Endothelial cell (in vitro differentiated cells): Measurements from ENCODE around the gene LRRC40. TPM values are rescaled to one million over a fixed set of nuclear protein-coding genes. Genes with fewer than 3 reads are reported as not detected.

ENCODE experiments used
- DNase-seq: peaks from one replicate; pipeline ENCODE4 v3.0.0; 2021; ENCODE audit warnings: low spot score
- H3K27ac Mint-ChIP-seq: one replicate; pipeline ENCODE4 v1.8.0; 2021; ENCODE audit warnings: mixed read lengths, inconsistent platforms; ENCODE audit not compliant: unreplicated experiment
- H3K27me3 Mint-ChIP-seq: one replicate; pipeline ENCODE4 v1.8.0; 2021; ENCODE audit warnings: mild to moderate bottlenecking, moderate library complexity, mixed read lengths, inconsistent platforms; ENCODE audit not compliant: unreplicated experiment
- H3K36me3 Mint-ChIP-seq: one replicate; pipeline ENCODE4 v1.8.0; 2021; ENCODE audit warnings: mild to moderate bottlenecking, low read depth, mixed read lengths, inconsistent platforms; ENCODE audit not compliant: unreplicated experiment
- H3K4me1 Mint-ChIP-seq: one replicate; pipeline ENCODE4 v1.8.0; 2021; ENCODE audit warnings: mild to moderate bottlenecking, mixed read lengths, inconsistent platforms; ENCODE audit not compliant: unreplicated experiment
- H3K4me3 Mint-ChIP-seq: one replicate; pipeline ENCODE4 v1.8.0; 2021; ENCODE audit warnings: mild to moderate bottlenecking, mixed read lengths, inconsistent platforms; ENCODE audit not compliant: unreplicated experiment
- H3K9me3 Mint-ChIP-seq: one replicate; pipeline ENCODE4 v1.8.0; 2021; ENCODE audit warnings: mixed read lengths, inconsistent platforms; ENCODE audit not compliant: unreplicated experiment
- total RNA-seq: library from RNA; stranded (reverse); fragmentation: NEBNext Ultra II Directional; extraction: Animal tissue kit (Norgen Biotek cat#: 25700); gene quantifications from one replicate; pipeline ENCODE4 v1.2.1, GENCODE V29; 2021; ENCODE audit not compliant: unreplicated experiment
- TF ChIP-seq, protein P1 (sequence below): fragments of 200-600 bp; sonication (generic); IDR thresholded peaks from one replicate; pipeline ENCODE4 v1.5.0; 2021; ENCODE audit warnings: antibody characterized with exemption; ENCODE audit not compliant: unreplicated experiment

The LRRC40 gene
- total RNA-seq, 1 donor from 2014 or later, result 27.2 TPM

DNA sequence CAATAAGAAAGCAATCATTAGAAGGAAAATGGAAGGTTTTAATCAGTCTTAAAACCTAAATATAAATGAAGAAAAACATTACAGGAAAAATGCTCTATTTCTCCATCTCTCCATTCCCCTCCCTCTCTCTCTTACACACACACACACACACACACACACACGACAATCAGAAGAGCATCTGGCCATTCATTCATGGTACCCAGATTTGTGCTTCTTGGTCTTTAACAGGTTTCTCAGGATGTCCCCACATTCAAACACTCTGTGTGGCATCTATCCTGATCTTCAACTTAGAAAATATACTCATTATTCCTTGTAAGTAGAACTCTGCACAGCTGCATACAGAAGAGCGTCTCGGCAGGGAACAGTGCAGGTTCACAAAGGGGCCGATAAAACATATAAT is 779 bp downstream of the LRRC40 start:
- peak overlapping the region; percentile 99 for H3K4me3 Mint-ChIP-seq
- TF ChIP-seq, protein P1, sequence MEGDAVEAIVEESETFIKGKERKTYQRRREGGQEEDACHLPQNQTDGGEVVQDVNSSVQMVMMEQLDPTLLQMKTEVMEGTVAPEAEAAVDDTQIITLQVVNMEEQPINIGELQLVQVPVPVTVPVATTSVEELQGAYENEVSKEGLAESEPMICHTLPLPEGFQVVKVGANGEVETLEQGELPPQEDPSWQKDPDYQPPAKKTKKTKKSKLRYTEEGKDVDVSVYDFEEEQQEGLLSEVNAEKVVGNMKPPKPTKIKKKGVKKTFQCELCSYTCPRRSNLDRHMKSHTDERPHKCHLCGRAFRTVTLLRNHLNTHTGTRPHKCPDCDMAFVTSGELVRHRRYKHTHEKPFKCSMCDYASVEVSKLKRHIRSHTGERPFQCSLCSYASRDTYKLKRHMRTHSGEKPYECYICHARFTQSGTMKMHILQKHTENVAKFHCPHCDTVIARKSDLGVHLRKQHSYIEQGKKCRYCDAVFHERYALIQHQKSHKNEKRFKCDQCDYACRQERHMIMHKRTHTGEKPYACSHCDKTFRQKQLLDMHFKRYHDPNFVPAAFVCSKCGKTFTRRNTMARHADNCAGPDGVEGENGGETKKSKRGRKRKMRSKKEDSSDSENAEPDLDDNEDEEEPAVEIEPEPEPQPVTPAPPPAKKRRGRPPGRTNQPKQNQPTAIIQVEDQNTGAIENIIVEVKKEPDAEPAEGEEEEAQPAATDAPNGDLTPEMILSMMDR, result no peak
- peak overlapping the region; percentile 99 for H3K27ac Mint-ChIP-seq
- H3K4me1 Mint-ChIP-seq, result peaks cover 33% of the 10 kb centered on the region
- H3K27me3 Mint-ChIP-seq, result peaks cover 5% of the 10 kb centered on the region
- DNase-seq, result no peak
- H3K9me3 Mint-ChIP-seq, result no peaks in the 10 kb centered on the region
- peaks cover 9% of the 10 kb centered on the region for H3K36me3 Mint-ChIP-seq

DNA sequence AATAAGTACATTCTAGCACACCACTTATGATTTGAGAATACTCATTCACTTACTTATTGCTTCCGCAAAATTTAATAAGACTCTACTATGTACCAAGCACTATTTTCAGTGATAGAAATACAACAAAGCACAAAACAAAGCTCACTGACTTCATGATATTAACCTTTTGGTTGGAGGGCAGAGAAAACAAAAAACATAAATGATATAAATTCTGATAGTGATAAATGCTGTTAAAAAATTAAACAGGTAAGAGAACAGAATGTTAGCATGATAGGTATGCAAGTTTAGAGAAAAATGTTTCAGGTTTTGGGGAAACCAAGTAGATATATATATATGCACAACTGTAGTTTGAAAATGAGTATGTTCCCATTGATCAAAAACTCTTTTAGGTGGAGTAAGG is 1.2 kb downstream of the LRRC40 start:
- H3K4me1 Mint-ChIP-seq, result peaks cover 33% of the 10 kb centered on the region
- peaks cover 6% of the 10 kb centered on the region for H3K36me3 Mint-ChIP-seq
- no peaks in the 10 kb centered on the region for H3K9me3 Mint-ChIP-seq
- H3K4me3 Mint-ChIP-seq, result peak overlapping the region; percentile 99
- peaks cover 5% of the 10 kb centered on the region for H3K27me3 Mint-ChIP-seq
- TF ChIP-seq, protein P1, result no peak
- H3K27ac Mint-ChIP-seq, result peak overlapping the region; percentile 99
- no peak for DNase-seq

DNA sequence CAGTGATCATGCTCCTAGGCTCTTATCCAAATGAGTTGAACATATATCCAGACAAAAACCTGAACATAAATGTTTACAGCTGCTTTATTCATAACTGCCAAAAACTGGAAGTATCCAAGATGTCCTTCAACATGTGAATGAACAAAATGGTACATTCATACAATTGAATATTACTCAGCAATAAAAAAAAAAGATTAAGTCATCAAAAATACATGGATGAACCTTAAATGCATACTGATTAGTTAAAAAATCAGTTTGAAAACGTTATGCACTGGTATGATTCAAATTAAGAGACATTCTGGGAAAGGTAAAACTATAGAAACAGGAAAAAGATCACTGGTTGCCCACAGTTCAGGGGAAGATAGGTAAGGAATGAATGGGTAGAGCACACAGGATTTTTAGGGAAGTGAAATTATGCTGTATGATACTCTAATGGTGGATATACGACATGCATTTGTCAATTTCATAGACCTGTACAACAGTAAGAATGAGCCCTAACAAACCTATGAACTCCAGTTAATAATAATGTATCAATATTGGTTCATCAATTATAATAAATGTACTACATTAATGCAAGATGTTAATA is 3.1 kb downstream of the LRRC40 start:
- TF ChIP-seq, protein P1, result no peak
- H3K4me3 Mint-ChIP-seq, result no peak overlapping the region
- no peaks in the 10 kb centered on the region for H3K36me3 Mint-ChIP-seq
- no peak overlapping the region for H3K27ac Mint-ChIP-seq
- DNase-seq, result no peak
- peaks cover 5% of the 10 kb centered on the region for H3K27me3 Mint-ChIP-seq
- H3K4me1 Mint-ChIP-seq, result peaks cover 23% of the 10 kb centered on the region
- no peaks in the 10 kb centered on the region for H3K9me3 Mint-ChIP-seq

DNA sequence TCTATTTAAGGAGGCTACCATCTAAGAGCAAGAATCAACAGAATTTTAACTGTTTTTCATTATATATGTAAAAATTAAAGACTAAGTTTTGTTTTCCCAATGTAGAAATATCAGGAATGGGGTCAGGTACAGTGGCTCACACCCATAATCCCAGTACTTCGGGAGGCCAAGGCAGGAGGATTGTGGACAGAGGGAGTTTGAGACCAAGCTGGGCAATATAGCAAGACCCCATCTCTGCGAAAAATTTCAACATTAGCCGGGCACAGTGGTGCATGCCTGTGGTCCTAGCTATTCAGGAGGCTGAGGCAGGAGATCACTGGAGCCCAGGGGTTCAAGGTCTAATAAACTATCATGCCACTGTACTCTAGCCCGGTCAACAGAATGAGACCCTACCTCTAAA is 5.3 kb downstream of the LRRC40 start:
- Mint-ChIP-seq H3K36me3 (no peaks in the 10 kb centered on the region), H3K9me3 (no peaks in the 10 kb centered on the region), H3K27me3 (peaks cover 2% of the 10 kb centered on the region), H3K27ac (no peak overlapping the region), H3K4me3 (no peak overlapping the region), H3K4me1 (peaks cover 18% of the 10 kb centered on the region)
- DNase-seq, result no peak
- TF ChIP-seq, protein P1, result no peak

DNA sequence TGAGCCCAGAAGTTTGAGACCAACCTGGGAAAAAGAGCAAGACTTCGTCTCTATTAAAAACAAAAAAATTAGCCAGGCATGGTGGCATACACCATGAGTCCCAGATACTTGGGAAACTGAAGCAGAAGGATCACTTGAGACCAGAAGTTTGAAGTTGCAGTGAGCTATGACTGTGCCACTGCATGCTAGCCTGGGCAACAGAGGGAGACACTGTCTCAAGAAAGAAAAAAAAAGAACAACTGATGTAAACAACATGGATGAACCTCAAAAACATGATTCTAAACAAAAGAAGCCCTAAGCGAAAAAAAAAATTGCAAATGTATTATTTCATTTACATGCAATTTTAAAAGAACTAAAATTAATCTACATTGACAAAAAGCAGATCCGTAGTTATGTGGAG is 9.0 kb downstream of the LRRC40 start:
- Mint-ChIP-seq H3K4me3 (no peak overlapping the region), H3K9me3 (no peaks in the 10 kb centered on the region), H3K4me1 (no peaks in the 10 kb centered on the region), H3K27ac (no peak overlapping the region), H3K27me3 (peaks cover 1% of the 10 kb centered on the region), H3K36me3 (no peaks in the 10 kb centered on the region)
- no peak for DNase-seq
- TF ChIP-seq, protein P1, result no peak
